Uterus (tissue), 2 donors: Measurements from ENCODE around the gene RAPGEF2.

Experiments used
- POLR2A ChIP-seq, 2 donors: fragments of 450-650 bp; IDR thresholded peaks; one replicate each; pipeline ENCODE4 v1.6.1; 2016; ENCODE audit warnings: antibody characterized with exemption in 2 of 2, mild to moderate bottlenecking in 1 of 2, moderate library complexity in 1 of 2
- TF ChIP-seq, protein P1 (sequence below), 4 experiments: fragments of 200-600 bp in 2 of 4; fragments of 450-650 bp in 2 of 4; sonication (generic) in 2 of 4; IDR thresholded peaks; one replicate each; pipeline ENCODE4 v1.5.1; 2016 to 2019; ENCODE audit warnings: antibody characterized with exemption in 4 of 4, mild to moderate bottlenecking in 2 of 4, moderate library complexity in 1 of 4

- TF ChIP-seq, protein P1, sequence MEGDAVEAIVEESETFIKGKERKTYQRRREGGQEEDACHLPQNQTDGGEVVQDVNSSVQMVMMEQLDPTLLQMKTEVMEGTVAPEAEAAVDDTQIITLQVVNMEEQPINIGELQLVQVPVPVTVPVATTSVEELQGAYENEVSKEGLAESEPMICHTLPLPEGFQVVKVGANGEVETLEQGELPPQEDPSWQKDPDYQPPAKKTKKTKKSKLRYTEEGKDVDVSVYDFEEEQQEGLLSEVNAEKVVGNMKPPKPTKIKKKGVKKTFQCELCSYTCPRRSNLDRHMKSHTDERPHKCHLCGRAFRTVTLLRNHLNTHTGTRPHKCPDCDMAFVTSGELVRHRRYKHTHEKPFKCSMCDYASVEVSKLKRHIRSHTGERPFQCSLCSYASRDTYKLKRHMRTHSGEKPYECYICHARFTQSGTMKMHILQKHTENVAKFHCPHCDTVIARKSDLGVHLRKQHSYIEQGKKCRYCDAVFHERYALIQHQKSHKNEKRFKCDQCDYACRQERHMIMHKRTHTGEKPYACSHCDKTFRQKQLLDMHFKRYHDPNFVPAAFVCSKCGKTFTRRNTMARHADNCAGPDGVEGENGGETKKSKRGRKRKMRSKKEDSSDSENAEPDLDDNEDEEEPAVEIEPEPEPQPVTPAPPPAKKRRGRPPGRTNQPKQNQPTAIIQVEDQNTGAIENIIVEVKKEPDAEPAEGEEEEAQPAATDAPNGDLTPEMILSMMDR (IDR thresholded peaks at IDR 0.05): no peak
- no peak for TF ChIP-seq POLR2A (IDR thresholded peaks at IDR 0.05)
Measured at GRCh38 chr4:159290321-159291030, 187.6 kb downstream of the RAPGEF2 start.
